Duodenal mucosa (tissue), 2 donors: ENCODE results near the gene L3MBTL1.
A peak's percentile ranks its signal among the peaks of the same experiment; 100 is the strongest.

ENCODE experiments used
- H3K27ac ChIP-seq: one replicate; pipeline ENCODE4 v1.7.0; 2013; ENCODE audit warnings: low read depth, low read length
- H3K27me3 ChIP-seq, 2 donors: one replicate each; pipeline ENCODE4 v1.7.0; 2013; ENCODE audit warnings: low read length in 2 of 2, control low read depth in 1 of 2; ENCODE audit not compliant: insufficient read depth in 2 of 2, control insufficient read depth in 1 of 2
- H3K36me3 ChIP-seq, 2 donors: one replicate each; pipeline ENCODE4 v1.7.0; 2013; ENCODE audit warnings: low read length in 2 of 2, control low read depth in 1 of 2; ENCODE audit not compliant: insufficient read depth in 2 of 2, control insufficient read depth in 1 of 2
- H3K4me1 ChIP-seq, 2 donors: one replicate each; pipeline ENCODE4 v1.7.0; 2013; ENCODE audit warnings: low read length in 2 of 2, control low read depth in 1 of 2; ENCODE audit not compliant: insufficient read depth in 2 of 2, control insufficient read depth in 1 of 2
- H3K4me3 ChIP-seq, 2 donors: one replicate each; pipeline ENCODE4 v1.7.0; 2013; ENCODE audit warnings: low read length in 2 of 2, low read depth in 1 of 2
- H3K9ac ChIP-seq, 2 donors: one replicate each; pipeline ENCODE4 v1.7.0; 2013; ENCODE audit warnings: low read length in 2 of 2, low read depth in 1 of 2
- H3K9me3 ChIP-seq, 2 donors: one replicate each; pipeline ENCODE4 v1.7.0; 2013; ENCODE audit warnings: low read length in 2 of 2, control low read depth in 1 of 2; ENCODE audit not compliant: control insufficient read depth in 1 of 2

L3MBTL1 gene

GRCh38 chr20:43540673-43541060 is 33.2 kb downstream of the L3MBTL1 start:
- Histone ChIP-seq H3K9ac (no peak overlapping the region), H3K27me3 (no peaks in the 10 kb centered on the region), H3K4me1 (peaks cover 0 to 4% of the 10 kb centered on the region in 2 donors), H3K4me3 (no peak overlapping the region), H3K27ac (no peak overlapping the region), H3K9me3 (no peaks in the 10 kb centered on the region), H3K36me3 (peaks cover 0 to 11% of the 10 kb centered on the region in 2 donors)

- Histone ChIP-seq H3K36me3 (peaks cover 0 to 7% of the 10 kb centered on the region in 2 donors), H3K4me1 (peaks cover 0 to 4% of the 10 kb centered on the region in 2 donors), H3K9ac (no peak overlapping the region), H3K27me3 (no peaks in the 10 kb centered on the region), H3K4me3 (no peak overlapping the region), H3K27ac (no peak overlapping the region), H3K9me3 (no peaks in the 10 kb centered on the region)
These were observed 33.7 kb downstream of the L3MBTL1 start for GRCh38 chr20:43541214-43541613.

GRCh38 chr20:43542161-43542560 is 34.7 kb downstream of the L3MBTL1 start:
- no peak overlapping the region for H3K27ac ChIP-seq
- H3K9ac ChIP-seq: no peak overlapping the region
- H3K4me1 ChIP-seq: peaks cover 0 to 4% of the 10 kb centered on the region in 2 donors
- H3K9me3 ChIP-seq: no peaks in the 10 kb centered on the region
- no peaks in the 10 kb centered on the region for H3K27me3 ChIP-seq
- peaks cover 0 to 6% of the 10 kb centered on the region in 2 donors for H3K36me3 ChIP-seq
- no peak overlapping the region for H3K4me3 ChIP-seq

- Histone ChIP-seq H3K9ac (no peak overlapping the region), H3K9me3 (no peaks in the 10 kb centered on the region), H3K27ac (no peak overlapping the region), H3K27me3 (no peaks in the 10 kb centered on the region), H3K4me3 (no peak overlapping the region), H3K4me1 (peaks cover 0 to 4% of the 10 kb centered on the region in 2 donors), H3K36me3 (peaks cover 0 to 6% of the 10 kb centered on the region in 2 donors)
These were observed 35.2 kb downstream of the L3MBTL1 start for GRCh38 chr20:43542674-43543073.

- Histone ChIP-seq H3K27me3 (no peaks in the 10 kb centered on the region), H3K4me3 (no peak overlapping the region), H3K4me1 (peaks cover 0 to 4% of the 10 kb centered on the region in 2 donors), H3K36me3 (peaks cover 0 to 6% of the 10 kb centered on the region in 2 donors), H3K9me3 (no peaks in the 10 kb centered on the region), H3K9ac (no peak overlapping the region), H3K27ac (no peak overlapping the region)
These were observed 35.6 kb downstream of the L3MBTL1 start for GRCh38 chr20:43543138-43543537.

GRCh38 chr20:43544501-43544900 is 37.0 kb downstream of the L3MBTL1 start:
- Histone ChIP-seq H3K27me3 (no peaks in the 10 kb centered on the region), H3K9me3 (no peaks in the 10 kb centered on the region), H3K36me3 (peaks cover 0 to 6% of the 10 kb centered on the region in 2 donors), H3K4me1 (peaks cover 4 to 5% of the 10 kb centered on the region in 2 donors), H3K27ac (no peak overlapping the region), H3K9ac (no peak overlapping the region), H3K4me3 (no peak overlapping the region)

GRCh38 chr20:43545837-43546578 is 38.5 kb downstream of the L3MBTL1 start:
- no peaks in the 10 kb centered on the region for H3K36me3 ChIP-seq
- H3K9me3 ChIP-seq: no peaks in the 10 kb centered on the region
- peaks cover 18 to 19% of the 10 kb centered on the region in 2 donors for H3K4me1 ChIP-seq
- no peaks in the 10 kb centered on the region for H3K27me3 ChIP-seq
- no peak overlapping the region for H3K27ac ChIP-seq
- no peak overlapping the region for H3K4me3 ChIP-seq
- no peak overlapping the region for H3K9ac ChIP-seq

- no peak overlapping the region for H3K9ac ChIP-seq
- peaks cover 19 to 26% of the 10 kb centered on the region in 2 donors for H3K4me1 ChIP-seq
- H3K27ac ChIP-seq: no peak overlapping the region
- H3K4me3 ChIP-seq: no peak overlapping the region
- no peaks in the 10 kb centered on the region for H3K27me3 ChIP-seq
- no peaks in the 10 kb centered on the region for H3K36me3 ChIP-seq
- no peaks in the 10 kb centered on the region for H3K9me3 ChIP-seq
These were observed 40.9 kb downstream of the L3MBTL1 start for GRCh38 chr20:43548273-43548880.

- peaks cover 19 to 26% of the 10 kb centered on the region in 2 donors for H3K4me1 ChIP-seq
These were observed 42.0 kb downstream of the L3MBTL1 start for GRCh38 chr20:43549416-43550065.

GRCh38 chr20:43550456-43550855 is 43.0 kb downstream of the L3MBTL1 start:
- H3K4me1 ChIP-seq: peaks cover 19 to 29% of the 10 kb centered on the region in 2 donors

More at GRCh38 chr20:43549416-43550065, 42.0 kb downstream of the L3MBTL1 start:
- H3K27ac ChIP-seq: no peak overlapping the region
- H3K27me3 ChIP-seq: no peaks in the 10 kb centered on the region
- no peak overlapping the region for H3K4me3 ChIP-seq
- H3K9ac ChIP-seq: no peak overlapping the region
- no peaks in the 10 kb centered on the region for H3K9me3 ChIP-seq
- H3K36me3 ChIP-seq: no peaks in the 10 kb centered on the region

More at GRCh38 chr20:43550456-43550855, 43.0 kb downstream of the L3MBTL1 start:
- H3K27me3 ChIP-seq: no peaks in the 10 kb centered on the region
- no peak overlapping the region for H3K4me3 ChIP-seq
- H3K9me3 ChIP-seq: no peaks in the 10 kb centered on the region
- H3K9ac ChIP-seq: no peak overlapping the region
- peak overlapping the region; percentile 17 for H3K27ac ChIP-seq
- H3K36me3 ChIP-seq: no peaks in the 10 kb centered on the region
